NCI-H2081 (cell line): ENCODE data around the gene WDR38.

Source experiments
- DNase-seq, 2 experiments: peaks; one replicate each; lab custom pipeline; 2025; lab: John Stamatoyannopoulos, UW

Gene WDR38

DNA sequence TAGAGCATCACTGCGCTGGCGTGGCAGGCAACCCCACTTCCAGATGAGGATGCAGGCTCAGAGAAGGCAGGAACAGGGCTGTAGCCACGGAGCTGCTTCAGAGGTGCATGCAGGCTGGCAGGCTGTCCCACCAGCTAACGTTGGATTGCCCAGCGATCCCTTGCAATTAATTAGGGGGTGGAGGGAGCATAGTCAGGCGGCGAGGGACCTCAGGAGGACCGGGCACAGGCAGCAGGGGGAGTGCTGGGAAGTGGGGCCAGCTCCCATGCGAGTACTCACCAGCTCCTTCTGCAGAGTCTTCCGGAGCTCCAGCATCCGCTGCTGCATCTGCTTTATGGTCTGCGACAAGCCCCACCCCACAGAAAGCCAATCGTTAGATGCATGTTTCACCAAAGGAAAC lies 29.0 kb downstream of the WDR38 start:
- DNase-seq = no peak

- no peak for DNase-seq
Measured at GRCh38 chr9:124884376-124884775, 31.1 kb downstream of the WDR38 start.

- DNase-seq = no peak
Measured at GRCh38 chr9:124885551-124885950, 32.3 kb downstream of the WDR38 start.

DNA sequence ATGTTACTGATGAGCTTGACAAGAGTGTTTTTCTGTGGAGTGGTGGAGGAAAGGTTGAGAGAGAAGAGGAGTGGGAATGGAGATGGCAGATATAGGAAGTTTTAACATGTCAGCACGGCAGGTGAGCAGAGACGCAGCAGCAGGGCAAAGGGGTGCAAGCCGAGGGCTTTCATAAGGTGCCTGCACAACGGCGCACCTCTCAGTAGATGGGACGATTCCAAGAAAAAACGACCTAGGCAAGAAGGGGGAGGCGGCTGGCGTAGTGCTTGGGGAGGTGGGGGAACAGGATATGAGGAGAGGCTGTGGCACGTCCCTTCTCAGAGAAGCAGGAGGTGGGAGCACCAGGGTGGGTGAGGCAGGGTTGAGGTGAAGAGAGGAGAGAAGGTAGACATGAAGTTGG lies 33.2 kb downstream of the WDR38 start:
- DNase-seq = no peak

GRCh38 chr9:124886866-124887492 lies 33.7 kb downstream of the WDR38 start:
- no peak for DNase-seq

- no peak for DNase-seq
Measured at GRCh38 chr9:124887832-124888231, 34.6 kb downstream of the WDR38 start.

DNA sequence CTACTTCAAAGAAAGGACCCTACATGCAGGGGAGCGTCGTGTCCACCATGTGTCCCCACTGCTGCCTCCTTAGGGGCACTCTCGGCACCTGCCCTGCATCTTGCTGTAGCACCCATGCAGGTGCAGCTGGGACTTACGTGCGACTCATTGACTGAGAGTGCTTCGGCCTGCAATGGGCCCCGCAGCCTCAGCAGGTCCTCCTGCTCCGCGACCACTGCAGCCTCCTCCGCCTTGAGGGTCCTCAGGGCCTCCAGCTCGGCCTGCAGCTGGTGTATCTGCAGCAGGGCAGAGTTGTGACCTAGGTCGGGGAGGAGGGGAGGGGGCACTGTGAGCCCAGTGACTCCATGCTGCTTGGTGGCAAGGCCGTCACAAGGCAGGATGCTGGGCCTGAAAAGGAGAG lies 35.7 kb downstream of the WDR38 start:
- DNase-seq = no peak

GRCh38 chr9:124890179-124890578 lies 36.9 kb downstream of the WDR38 start:
- no peak for DNase-seq

- no peak for DNase-seq
Measured at GRCh38 chr9:124894035-124894740, 40.9 kb downstream of the WDR38 start.

GRCh38 chr9:124894741-124895170 lies 41.5 kb downstream of the WDR38 start:
- DNase-seq = no peak

- no peak for DNase-seq
Measured at GRCh38 chr9:124897570-124898460, 44.6 kb downstream of the WDR38 start.

GRCh38 chr9:124899845-124900244 lies 46.6 kb downstream of the WDR38 start:
- no peak for DNase-seq

- no peak for DNase-seq
Measured at GRCh38 chr9:124906966-124907365, 53.7 kb downstream of the WDR38 start.
